ENCODE data around the gene RASGRP1. TPM values are rescaled to one million over a fixed set of nuclear protein-coding genes. Genes with fewer than 3 reads are reported as not detected.

Gene RASGRP1
- total RNA-seq, 1 donor from 2014 or later = 1.8 TPM

DNA sequence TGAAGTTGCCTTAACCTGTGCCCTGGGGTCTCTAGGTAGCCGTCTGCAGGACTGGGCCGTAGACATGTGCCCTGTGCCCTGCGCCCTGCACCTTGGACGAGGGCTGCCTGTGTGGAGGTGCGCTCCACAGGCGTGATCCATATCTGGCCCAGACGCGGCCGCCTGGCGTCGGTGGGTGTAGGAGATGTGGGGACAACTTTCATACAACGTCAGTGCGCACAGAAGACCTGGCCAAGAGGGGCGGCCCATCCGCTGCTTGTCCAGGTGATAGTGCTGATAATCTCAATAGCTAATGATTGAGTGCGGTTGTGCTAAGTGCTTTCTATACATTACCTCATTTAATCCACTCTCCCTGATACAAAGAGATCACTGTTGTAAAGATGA is 665 bp upstream of the RASGRP1 start:
- no peak for DNase-seq (ENCODE audit: low spot score)

- DNase-seq (ENCODE audit: low spot score) = peak; percentile 64
Observed at GRCh38 chr15:38563723-38564519, 693 bp downstream of the RASGRP1 start.

DNA sequence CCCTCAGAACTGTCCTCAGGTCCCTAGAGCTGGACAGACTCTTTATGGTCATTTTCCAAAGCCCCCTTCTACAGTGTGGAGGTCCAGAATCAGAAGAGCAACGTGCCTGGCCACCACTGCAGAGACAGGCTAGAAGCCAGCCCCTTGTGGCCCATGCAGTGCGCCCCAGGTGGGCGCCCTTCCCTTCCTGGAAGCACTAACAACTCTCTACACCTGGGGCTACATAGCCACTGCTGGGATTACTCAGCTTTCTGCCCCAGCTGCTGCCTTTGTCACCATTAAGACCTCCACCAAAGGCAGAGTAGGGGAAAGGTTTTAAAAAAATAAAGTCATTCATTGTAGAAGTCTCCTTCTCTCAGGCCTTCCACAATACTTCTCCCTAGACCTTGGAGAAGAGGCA is 2.3 kb downstream of the RASGRP1 start:
- no peak for DNase-seq (ENCODE audit: low spot score)

DNA sequence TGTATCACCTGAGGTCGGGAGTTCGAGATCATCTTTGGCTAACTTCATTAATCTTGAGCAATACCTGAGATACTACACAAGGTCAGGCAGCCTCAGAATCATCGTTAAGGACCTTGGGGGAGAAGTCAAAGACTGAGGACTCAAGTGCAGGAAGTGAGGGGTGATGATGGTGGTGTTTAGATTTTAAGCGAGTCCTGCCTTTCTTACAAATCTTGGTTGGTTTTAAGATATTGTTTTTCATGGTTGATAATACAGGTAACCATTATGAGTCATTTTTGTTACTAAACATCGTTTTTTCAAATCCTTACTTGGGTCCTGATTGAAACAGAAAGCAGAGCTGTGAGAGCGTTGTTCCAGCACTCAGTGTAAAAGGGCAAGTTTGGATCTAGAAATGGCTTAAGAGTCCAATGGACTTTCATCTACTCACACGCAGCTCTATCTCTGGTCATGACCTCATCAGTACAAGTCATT is 4.1 kb downstream of the RASGRP1 start:
- DNase-seq (ENCODE audit: low spot score) = no peak

- no peak for DNase-seq (ENCODE audit: low spot score)
Observed at GRCh38 chr15:38559636-38560307, 4.8 kb downstream of the RASGRP1 start.

DNA sequence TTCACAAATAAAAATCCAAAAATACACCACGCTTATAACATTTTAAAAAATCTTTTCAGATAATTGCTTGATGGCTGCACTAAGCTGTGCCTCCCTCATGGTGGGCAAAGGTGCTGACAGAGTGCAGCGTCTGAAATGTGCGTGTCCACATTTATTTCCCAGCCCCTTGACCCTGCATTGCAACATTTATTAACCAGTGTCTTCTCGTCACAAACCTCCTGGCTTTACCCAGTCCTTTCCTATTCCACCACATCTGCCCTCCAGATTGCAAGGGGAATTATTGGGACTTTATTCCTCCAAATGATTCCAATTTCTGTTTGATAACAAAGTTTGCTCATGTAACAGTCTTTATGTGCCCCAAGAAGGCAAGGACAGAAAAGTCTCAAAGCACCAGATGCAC is 5.5 kb downstream of the RASGRP1 start:
- DNase-seq (ENCODE audit: low spot score) = no peak

GRCh38 chr15:38558372-38559059 is 6.1 kb downstream of the RASGRP1 start:
- DNase-seq (ENCODE audit: low spot score) = no peak

DNA sequence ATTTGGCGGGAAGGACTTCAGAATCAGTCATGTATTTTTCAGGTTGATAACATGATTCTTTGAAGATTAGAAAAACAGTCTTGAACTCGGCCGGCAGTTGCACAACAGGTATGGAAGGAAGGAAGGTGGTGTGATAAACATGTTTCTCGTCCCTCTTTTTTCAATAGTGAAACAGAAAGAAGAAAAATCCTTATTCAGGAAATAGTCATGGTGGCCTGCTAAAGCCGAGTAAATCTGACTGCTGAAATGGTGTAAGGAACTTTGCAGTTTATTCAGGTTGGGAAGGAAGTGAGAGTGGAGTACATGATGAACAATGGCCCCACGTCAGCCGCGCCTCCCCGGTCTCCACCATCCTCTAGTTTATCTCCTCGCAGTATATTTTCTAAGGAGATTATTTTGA is 6.7 kb downstream of the RASGRP1 start:
- no peak for DNase-seq (ENCODE audit: low spot score)

GRCh38 chr15:38555686-38556334 is 8.8 kb downstream of the RASGRP1 start:
- no peak for DNase-seq (ENCODE audit: low spot score)

GRCh38 chr15:38554354-38554753 is 10.3 kb downstream of the RASGRP1 start:
- no peak for DNase-seq (ENCODE audit: low spot score)

DNA sequence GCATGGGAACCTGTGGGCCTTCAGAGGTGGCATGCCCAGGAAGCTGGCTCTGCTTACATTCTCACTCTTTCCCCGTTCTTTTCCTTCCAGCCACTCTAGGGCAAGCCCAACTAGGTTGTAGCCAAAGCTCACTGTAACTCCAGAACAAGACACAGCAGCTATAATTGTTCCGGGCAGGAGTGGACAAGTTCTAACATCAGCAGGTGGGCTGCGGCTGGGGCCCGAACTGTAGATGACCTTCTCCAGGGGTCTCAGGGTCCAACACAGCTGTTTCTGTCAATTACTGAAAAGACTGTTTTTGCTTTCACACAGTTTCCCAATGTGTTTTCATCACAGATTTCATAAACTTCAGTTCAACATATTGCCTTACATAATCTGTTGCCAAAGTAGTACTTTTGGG is 11.5 kb downstream of the RASGRP1 start:
- DNase-seq (ENCODE audit: low spot score) = no peak

GRCh38 chr15:38551720-38552648 is 12.6 kb downstream of the RASGRP1 start:
- DNase-seq (ENCODE audit: low spot score) = no peak

GRCh38 chr15:38549222-38549621 is 15.4 kb downstream of the RASGRP1 start:
- no peak for DNase-seq (ENCODE audit: low spot score)

DNA sequence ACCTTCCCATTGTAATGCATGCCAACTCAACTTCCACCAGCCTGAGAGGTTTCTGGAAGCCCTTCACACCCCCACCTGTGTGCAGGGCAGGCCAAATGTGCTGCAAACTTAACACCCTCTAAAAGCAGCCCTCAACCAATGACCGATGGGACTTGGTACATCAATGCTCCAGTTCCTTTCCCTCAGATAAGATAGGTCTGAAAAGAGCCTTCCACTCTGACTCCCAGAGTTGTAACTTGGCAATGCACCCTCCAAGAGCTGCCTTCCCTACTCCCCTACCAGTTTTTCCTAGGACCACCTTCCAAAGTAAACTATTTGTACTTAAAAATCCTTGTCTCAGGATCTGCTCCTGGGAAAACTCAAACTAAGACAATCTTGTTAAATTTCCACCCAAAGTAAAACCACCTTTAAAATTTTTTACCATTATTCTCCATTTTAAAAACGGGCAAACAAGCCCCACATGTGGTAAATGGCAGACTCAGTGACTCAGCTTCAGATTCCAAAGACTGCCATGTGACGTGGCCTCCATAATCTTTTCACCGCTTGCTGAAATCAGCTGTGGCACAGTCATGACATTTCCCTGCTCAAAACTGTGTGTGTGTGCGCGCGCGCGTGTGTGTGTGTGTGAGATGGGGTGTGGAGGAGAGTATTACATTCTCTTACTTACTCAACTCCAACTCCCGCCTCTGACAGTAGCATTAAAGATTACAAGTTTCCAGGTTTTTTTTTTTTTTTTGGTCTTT is 17.2 kb downstream of the RASGRP1 start:
- no peak for DNase-seq (ENCODE audit: low spot score)

- DNase-seq (ENCODE audit: low spot score) = no peak
Observed at GRCh38 chr15:38545179-38545578, 19.4 kb downstream of the RASGRP1 start.

DNA sequence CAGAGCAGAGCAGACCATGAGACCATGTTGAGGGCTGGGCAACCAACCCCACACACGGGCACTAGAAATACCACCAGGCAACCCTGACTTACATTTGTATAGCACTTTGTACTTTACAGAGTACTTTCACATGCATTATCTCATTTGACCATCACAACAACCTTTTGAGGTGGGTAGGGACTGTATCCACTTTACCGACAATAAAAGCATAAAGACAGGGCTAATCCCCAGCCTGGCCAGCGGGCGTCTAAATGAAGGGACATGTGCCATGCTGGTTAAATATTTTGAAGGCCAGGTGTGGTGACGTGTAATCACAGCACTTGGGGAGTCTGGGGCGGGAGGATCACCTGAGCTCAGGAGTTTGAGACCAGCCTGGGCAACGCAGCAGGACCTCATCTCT is 23.6 kb downstream of the RASGRP1 start:
- DNase-seq (ENCODE audit: low spot score) = no peak

- DNase-seq (ENCODE audit: low spot score) = no peak
Observed at GRCh38 chr15:38540510-38540909, 24.1 kb downstream of the RASGRP1 start.

GRCh38 chr15:38539008-38539343 is 25.6 kb downstream of the RASGRP1 start:
- no peak for DNase-seq (ENCODE audit: low spot score)

GRCh38 chr15:38538328-38539007 is 26.1 kb downstream of the RASGRP1 start:
- no peak for DNase-seq (ENCODE audit: low spot score)

DNA sequence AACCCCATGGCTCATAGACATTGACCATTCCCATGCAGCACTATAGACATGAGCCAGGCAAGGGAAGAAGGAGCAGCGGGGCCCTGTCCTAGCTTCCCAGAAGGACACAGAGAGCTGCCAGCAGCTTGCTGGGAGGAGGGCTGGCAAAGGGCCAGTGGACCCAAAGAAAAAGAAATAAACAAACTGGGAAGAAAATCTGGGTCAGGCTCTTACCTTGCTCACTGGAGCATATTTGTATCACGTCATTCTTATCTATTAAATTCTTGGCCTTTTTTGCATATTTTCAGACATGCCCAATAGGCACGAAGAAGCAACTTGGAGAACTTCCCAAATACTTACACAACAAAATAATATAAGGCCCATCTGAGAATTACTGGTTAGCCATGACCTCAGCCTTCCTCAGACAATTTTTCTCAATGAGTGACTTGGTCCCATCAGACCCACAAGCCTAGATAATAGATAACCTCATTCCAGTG is 28.4 kb downstream of the RASGRP1 start:
- peak; percentile 50 for DNase-seq (ENCODE audit: low spot score)
